K562 (cell line): ENCODE measurements around the gene PPFIA1. TPM values are rescaled to one million over a fixed set of nuclear protein-coding genes. Genes with fewer than 3 reads are reported as not detected.

Experiments
- ATAC-seq: fragments of 200-7000 bp; cut with Tn5 transposase; 3 replicates; pipeline ENCODE4 v1.9.1; 2020; ENCODE audit warnings: moderate library complexity
- BruUV-seq: library from RNA; stranded (reverse); fragments of 400-500 nt; replicated peaks from 2 replicates; lab custom pipeline; 2021; lab: Mats Ljungman, UMichigan
- CTCF ChIA-PET: fragments of 300-600 bp; formaldehyde crosslinking; extraction: SDS; loops from one replicate; lab custom pipeline; 2021; ENCODE audit warnings: low intra/inter-chr PET ratio; lab: Yijun Ruan, JAX
- POLR2A ChIA-PET: fragments of 300-600, 350-650 bp; sonication (Branson Sonifier 250); formaldehyde crosslinking; extraction: SDS; loops from one replicate; lab custom pipeline; 2021; ENCODE audit warnings: antibody characterized with exemption, inconsistent platforms; lab: Yijun Ruan, JAX
- DNase-seq, 4 experiments: peaks; one replicate each; pipeline versions ENCODE4 v3.0.0 to v3.0.0-alpha.2; 2011 to 2018; ENCODE audit warnings: low spot score in 3 of 4, mixed read lengths in 3 of 4; ENCODE audit errors: extremely low read depth in 1 of 4
- FAIRE-seq: peaks from 2 replicates; lab custom pipeline; 2011; peaks lifted over from hg19 to GRCh38; lab: Jason Lieb, UNC
- H2AFZ ChIP-seq: 2 replicates; pipeline ENCODE4 v1.6.0; 2011; ENCODE audit warnings: low read depth, low read length, control low read depth, inconsistent platforms
- H3K27ac ChIP-seq: fragments of 200-600 bp; 3 replicates; pipeline ENCODE4 v1.8.0; 2011; ENCODE audit warnings: low read depth, mild to moderate bottlenecking, control low read depth, inconsistent platforms, low read length, moderate library complexity, mixed read lengths; ENCODE audit errors: extremely low read depth
- H3K27me3 ChIP-seq, 2 experiments: fragments of 300-600 bp in 1 of 2; 2 replicates in 1 of 2; 3 replicates in 1 of 2; pipeline versions ENCODE4 v1.6.0 to v1.8.0; 2011; ENCODE audit warnings: inconsistent platforms in 2 of 2, low read length in 2 of 2, mild to moderate bottlenecking in 1 of 2, mixed read lengths in 1 of 2, moderate library complexity in 1 of 2; ENCODE audit not compliant: control insufficient read depth in 2 of 2, insufficient read depth in 2 of 2
- H3K36me3 ChIP-seq: fragments of 300-600 bp; 3 replicates; pipeline ENCODE4 v1.8.0; 2011; ENCODE audit warnings: mild to moderate bottlenecking, low read length, inconsistent platforms; ENCODE audit not compliant: control insufficient read depth, insufficient read depth
- H3K4me1 ChIP-seq, 2 experiments: fragments of 200-600 bp in 1 of 2; replicated peaks in 1 of 2; 2 replicates in 1 of 2; 3 replicates in 1 of 2; pipeline versions ENCODE4 v1.5.1 to v1.8.0; 2011; ENCODE audit warnings: inconsistent platforms in 2 of 2, low read length in 2 of 2, mild to moderate bottlenecking in 1 of 2, mixed read lengths in 1 of 2, moderate library complexity in 1 of 2; ENCODE audit not compliant: control insufficient read depth in 2 of 2, insufficient read depth in 2 of 2
- H3K4me2 ChIP-seq: 2 replicates; pipeline ENCODE4 v1.6.1; 2011; ENCODE audit warnings: low read length, control low read depth, inconsistent platforms, mixed read lengths; ENCODE audit not compliant: insufficient read depth
- H3K4me3 ChIP-seq: fragments of 200-600 bp; sonication (generic), shearing (Covaris generic); 2 replicates; pipeline ENCODE4 v1.5.1; 2016; ENCODE audit warnings: control low read depth, inconsistent platforms
- H3K79me2 ChIP-seq: fragments of 200-600 bp; 3 replicates; pipeline ENCODE4 v1.8.0; 2011; ENCODE audit warnings: low read length, inconsistent platforms; ENCODE audit not compliant: control insufficient read depth, insufficient read depth
- H3K9ac ChIP-seq, 2 experiments: 2 replicates each; pipeline versions ENCODE4 v1.6.0 to v1.6.1; 2011; ENCODE audit warnings: low read depth in 2 of 2, low read length in 2 of 2, control low read depth in 1 of 2, inconsistent platforms in 1 of 2, mild to moderate bottlenecking in 1 of 2, mixed read lengths in 1 of 2; ENCODE audit not compliant: insufficient read depth in 1 of 2
- H3K9me1 ChIP-seq: one replicate; pipeline ENCODE4 v1.6.0; 2011; ENCODE audit warnings: inconsistent platforms, mild to moderate bottlenecking, low read length, moderate library complexity; ENCODE audit not compliant: control insufficient read depth, insufficient read depth
- H3K9me3 ChIP-seq: replicated peaks from 2 replicates; pipeline ENCODE4 v1.5.1; 2011; ENCODE audit warnings: low read depth, low read length, inconsistent platforms; ENCODE audit not compliant: control insufficient read depth, insufficient read depth
- H4K20me1 ChIP-seq: replicated peaks from 2 replicates; pipeline ENCODE4 v1.6.1; 2011; ENCODE audit warnings: low read length, inconsistent platforms, mixed read lengths; ENCODE audit not compliant: control insufficient read depth, insufficient read depth
- CBX1 ChIP-seq: sonication (generic); IDR thresholded peaks from 2 replicates; pipeline ENCODE4 v1.6.1; 2016; ENCODE audit warnings: antibody characterized with exemption, low read depth, mild to moderate bottlenecking
- CBX3 ChIP-seq, 2 experiments: IDR thresholded peaks; 1 replicate in 1 of 2; 2 replicates in 1 of 2; pipeline ENCODE4 v1.6.1; 2012; ENCODE audit warnings: inconsistent platforms in 2 of 2, low read length in 2 of 2, borderline replicate concordance in 1 of 2, control low read depth in 1 of 2
- CLOCK ChIP-seq: fragments of 250-450 bp; sonication (Bioruptor Pico); IDR thresholded peaks from 2 replicates; pipeline ENCODE4 v1.4.0; 2020; ENCODE audit warnings: mild to moderate bottlenecking, moderate library complexity, borderline replicate concordance
- FOSL1 ChIP-seq: fragments of 200-800 bp; sonication (Bioruptor generic); conservative IDR thresholded peaks from 2 replicates; pipeline ENCODE4 v1.6.1; 2016; ENCODE audit warnings: missing genetic modification characterization, missing compliant biosample characterization
- HMBOX1 ChIP-seq: sonication (generic); IDR thresholded peaks from 2 replicates; pipeline ENCODE4 v1.6.1; 2016
- NFXL1 ChIP-seq: fragments of 450-650 bp; formaldehyde crosslinking; IDR thresholded peaks from 2 replicates; pipeline ENCODE4 v1.4.0; 2021; ENCODE audit warnings: mild to moderate bottlenecking
- RREB1 ChIP-seq: fragments of 250-450 bp; sonication (Bioruptor Pico); IDR thresholded peaks from 2 replicates; pipeline ENCODE4 v1.4.0; 2020
- SMARCE1 ChIP-seq: fragments of 450-650 bp; IDR thresholded peaks from 2 replicates; pipeline ENCODE4 v1.7.1; 2016; ENCODE audit warnings: mild to moderate bottlenecking
- SNIP1 ChIP-seq: fragments of 450-650 bp; IDR thresholded peaks from 2 replicates; pipeline ENCODE4 v1.7.1; 2017; ENCODE audit warnings: low read depth, mild to moderate bottlenecking
- THAP12 ChIP-seq: fragments of 250-450 bp; sonication (Bioruptor Pico); IDR thresholded peaks from 2 replicates; pipeline ENCODE4 v1.9.0; 2021; ENCODE audit warnings: mild to moderate bottlenecking, inconsistent platforms
- ZNF384 ChIP-seq: IDR thresholded peaks from 2 replicates; pipeline ENCODE4 v1.6.1; 2012; ENCODE audit warnings: low read depth, low read length, improper control_type of control experiment
- WGBS: fragments of 100-300 bp; shearing (Covaris generic); methylation state at CpG from one replicate; pipeline ENCODE4 v1.1.6; 2016; ENCODE audit warnings: low coverage, mixed read lengths; ENCODE audit not compliant: insufficient coverage; ENCODE audit errors: missing lambda C conversion rate; 5-methylcytosine and 5-hydroxymethylcytosine counted together
- in situ Hi-C: fragments of 300-500 bp; cut with MboI; formaldehyde crosslinking; loops from 4 replicates; pipeline ENCODE4 v1.15.0; 2018; ENCODE audit warnings: inconsistent platforms, mixed read lengths
- intact Hi-C: fragments of 100-400 bp; cut with micrococcal nuclease; formaldehyde crosslinking; loops from 2 replicates; pipeline ENCODE4 v1.14.2; 2022
- polyA plus RNA-seq, 8 experiments: library from polyadenylated mRNA; depleted of rRNA in 4 of 8; stranded (reverse) in 5 of 8; unstranded in 3 of 8; fragments of >200 nt; fragmentation: Nextera tagmentation in 2 of 8; fragmentation: Illumina TruSeq in 1 of 8; extraction: Ambion mirVana in 2 of 8; extraction: Trizol in 1 of 8; gene quantifications; 2 replicates each; pipeline versions ENCODE4 v1.2.1 to v1.2.3, GENCODE V29; 2011 to 2014; ENCODE audit warnings: inconsistent platforms in 1 of 8, missing spikeins in 1 of 8
- total RNA-seq, 7 experiments: library from RNA; depleted of rRNA in 6 of 7; stranded (reverse); fragments of >200 nt in 6 of 7; fragmentation: Illumina TruSeq in 2 of 7; extraction: Trizol in 2 of 7; gene quantifications; 2 replicates each; pipeline versions ENCODE4 v1.2.1 to v1.2.3, GENCODE V29; 2011 to 2021; ENCODE audit warnings: low replicate concordance in 1 of 7

The PPFIA1 gene
- total and polyA plus RNA-seq, 9 of the 15 experiments (the other 6 are each of a cell fraction or from before 2014, with no cell fraction given) = 9.9 to 41.5 (median 28.5) TPM

GRCh38 chr11:70328556-70328955 lies 58.1 kb downstream of the PPFIA1 start:
- no peaks in the 10 kb centered on the region for H3K4me1 ChIP-seq
- intact Hi-C loops (no loop called here), in situ Hi-C loops (no loop called here)
- peaks cover 84% of the 10 kb centered on the region for H3K36me3 ChIP-seq
- no TSS peak for BruUV-seq
- H3K4me2 ChIP-seq = no peak overlapping the region
- no peak overlapping the region for H3K4me3 ChIP-seq
- ATAC-seq = no peak
- H2AFZ ChIP-seq = no peak overlapping the region
- DNase-seq = no peak
- no peaks in the 10 kb centered on the region for H3K79me2 ChIP-seq
- H4K20me1 ChIP-seq = no peaks in the 10 kb centered on the region
- no peak overlapping the region for H3K27ac ChIP-seq
- ChIA-PET POLR2A (no interaction called here), CTCF (no interaction called here)
- H3K9ac ChIP-seq = no peak overlapping the region
- H3K27me3 ChIP-seq = no peaks in the 10 kb centered on the region
- no peaks in the 10 kb centered on the region for H3K9me1 ChIP-seq
- no peaks in the 10 kb centered on the region for H3K9me3 ChIP-seq
- 72% methylated on average over 4 of the region's 4 CpGs for WGBS
- no peak for FAIRE-seq
- no peak for TF ChIP-seq CBX3 (IDR thresholded peaks at IDR 0.05; ENCODE audit: borderline replicate concordance in 1 of 2, low read length in 2 of 2)
- TF ChIP-seq FOSL1 (tag) = no peak
- no peak for TF ChIP-seq SMARCE1
- TF ChIP-seq NFXL1 (CRISPR knock-in tag) = no peak
- no peak for TF ChIP-seq CBX1
- no peak for TF ChIP-seq SNIP1
- TF ChIP-seq CLOCK (CRISPR knock-in tag) = no peak
- no peak for TF ChIP-seq THAP12 (CRISPR knock-in tag)
- TF ChIP-seq HMBOX1 = no peak
- TF ChIP-seq ZNF384 = no peak
- no peak for TF ChIP-seq RREB1 (CRISPR knock-in tag)
